Smooth muscle cell (in vitro differentiated cells): ENCODE data around the gene VTA1. TPM values are rescaled to one million over a fixed set of nuclear protein-coding genes. Genes with fewer than 3 reads are reported as not detected.
"Not testable (repeated sequence)": the region's sequence is repeated elsewhere in the genome, so short reads cannot be mapped to it uniquely, and the experiment has no call there.

Experiments used
- DNase-seq: peaks from one replicate; lab custom pipeline; 2025; ENCODE audit not compliant: unreplicated experiment; lab: John Stamatoyannopoulos, UW
- H2AFZ ChIP-seq: fragments of 200-600 bp; sonication (generic); 2 replicates; pipeline ENCODE4 v1.6.0; 2016; ENCODE audit warnings: antibody characterized with exemption, low read depth, mild to moderate bottlenecking
- H3F3A ChIP-seq: fragments of 200-600 bp; sonication (generic); 2 replicates; pipeline ENCODE4 v1.6.0; 2017; ENCODE audit warnings: antibody characterized with exemption, low read depth
- H3K27ac ChIP-seq: fragments of 200-600 bp; sonication (generic); 2 replicates; pipeline ENCODE4 v1.5.1; 2016; ENCODE audit warnings: low read depth, mild to moderate bottlenecking
- H3K27me3 ChIP-seq: fragments of 200-600 bp; sonication (generic); 2 replicates; pipeline ENCODE4 v1.6.1; 2016; ENCODE audit warnings: low read depth, mild to moderate bottlenecking
- H3K36me3 ChIP-seq: fragments of 200-600 bp; sonication (generic); 2 replicates; pipeline ENCODE4 v1.5.1; 2016; ENCODE audit warnings: low read depth
- H3K4me1 ChIP-seq: fragments of 200-600 bp; sonication (generic); 2 replicates; pipeline ENCODE4 v1.5.1; 2016; ENCODE audit warnings: low read depth
- H3K4me2 ChIP-seq: fragments of 200-600 bp; sonication (generic); 2 replicates; pipeline ENCODE4 v1.6.0; 2016; ENCODE audit warnings: mild to moderate bottlenecking
- H3K4me3 ChIP-seq: fragments of 200-600 bp; sonication (generic); 2 replicates; pipeline ENCODE4 v1.5.1; 2016; ENCODE audit warnings: mild to moderate bottlenecking
- H3K79me2 ChIP-seq: fragments of 200-600 bp; sonication (generic); 2 replicates; pipeline ENCODE4 v1.6.0; 2016; ENCODE audit warnings: low read depth, mild to moderate bottlenecking
- H3K9ac ChIP-seq: fragments of 200-600 bp; sonication (generic); 2 replicates; pipeline ENCODE4 v1.6.0; 2016; ENCODE audit warnings: low read depth
- H3K9me3 ChIP-seq: fragments of 200-600 bp; sonication (generic); replicated peaks from 2 replicates; pipeline ENCODE4 v1.5.1; 2016; ENCODE audit warnings: low read depth
- H4K20me1 ChIP-seq: fragments of 200-600 bp; sonication (generic); 2 replicates; pipeline ENCODE4 v1.6.0; 2016; ENCODE audit warnings: low read depth
- CTCF ChIP-seq: fragments of 200-600 bp; sonication (generic); IDR thresholded peaks from 2 replicates; pipeline ENCODE4 v1.5.1; 2017; ENCODE audit warnings: borderline replicate concordance, mild to moderate bottlenecking, antibody characterized with exemption; ENCODE audit not compliant: insufficient read depth, poor library complexity, severe bottlenecking
- WGBS: methylation state at CpG from one replicate; pipeline ENCODE4 v1.1.7; 2016; ENCODE audit warnings: low lambda C conversion rate; 5-methylcytosine and 5-hydroxymethylcytosine counted together
- polyA plus RNA-seq: library from polyadenylated mRNA; unstranded; fragments of >200 nt; fragmentation: Nextera tagmentation; extraction: Ambion mirVana; gene quantifications from 2 replicates; pipeline ENCODE4 v1.2.1, GENCODE V29; 2016
- total RNA-seq: library from RNA; depleted of rRNA; stranded (reverse); fragments of >200 nt; gene quantifications from 2 replicates; pipeline ENCODE4 v1.2.3, GENCODE V29; 2014

The VTA1 gene
- total RNA-seq (92.7 and 94.1 TPM in 2 replicates), polyA plus RNA-seq (58.5 and 69.7 TPM in 2 replicates)

GRCh38 chr6:142146828-142147662 is at the start of gene VTA1, which contains the start of gene NMBR:
Gene VTA1, plus strand, starts transcription at chr6:142147263. Its CDS starts 25 bp downstream, at chr6:142147288.
Gene NMBR, minus strand, starts transcription at chr6:142147122. Its CDS starts 58,464 bp downstream, at chr6:142088658.
- Histone ChIP-seq H3K36me3 (no peaks in the 10 kb centered on the region), H3K4me2 (peak within 1 kb of the TSS; percentile 86), H3K27ac (peak within 1 kb of the TSS; percentile 31), H3K4me3 (peak within 1 kb of the TSS; percentile 92), H3K9ac (peak within 1 kb of the TSS; percentile 81), H3K79me2 (peaks cover 49% of the 10 kb centered on the region), H3K9me3 (no peaks in the 10 kb centered on the region), H4K20me1 (peaks cover 10% of the 10 kb centered on the region), H3K4me1 (peaks cover 9% of the 10 kb centered on the region), H2AFZ (peak within 1 kb of the TSS; percentile 98), H3F3A (no peaks in the 10 kb centered on the region), H3K27me3 (no peaks in the 10 kb centered on the region)
- WGBS, result 2% methylated on average over 37 of the region's 38 CpGs
- DNase-seq, result peak; percentile 71
- peak; percentile 76 for TF ChIP-seq CTCF

- H2AFZ ChIP-seq, H3K4me2 ChIP-seq, H3K27ac ChIP-seq, DNase-seq, H3K9me3 ChIP-seq, H3F3A ChIP-seq, H4K20me1 ChIP-seq, H3K27me3 ChIP-seq, H3K36me3 ChIP-seq, H3K4me1 ChIP-seq, H3K9ac ChIP-seq, H3K4me3 ChIP-seq, H3K79me2 ChIP-seq: not testable (repeated sequence)
- WGBS, result 91% methylated on average over 5 of the region's 5 CpGs
Measured at GRCh38 chr6:142104820-142105219, 42.2 kb upstream of the VTA1 start.

- H4K20me1 ChIP-seq, H3K27me3 ChIP-seq, H3K27ac ChIP-seq, H3F3A ChIP-seq, H3K79me2 ChIP-seq, H3K4me2 ChIP-seq, H3K9ac ChIP-seq, H2AFZ ChIP-seq, H3K4me1 ChIP-seq, DNase-seq, H3K36me3 ChIP-seq, H3K9me3 ChIP-seq, H3K4me3 ChIP-seq: not testable (repeated sequence)
- WGBS, result 94% methylated on average over 9 of the region's 9 CpGs
Measured at GRCh38 chr6:142110820-142111219, 36.2 kb upstream of the VTA1 start.

- H2AFZ ChIP-seq, result no peak overlapping the region
- no peak overlapping the region for H3K27ac ChIP-seq
- no peaks in the 10 kb centered on the region for H3K79me2 ChIP-seq
- H3K27me3 ChIP-seq, result no peaks in the 10 kb centered on the region
- no peaks in the 10 kb centered on the region for H4K20me1 ChIP-seq
- no peaks in the 10 kb centered on the region for H3K9me3 ChIP-seq
- H3F3A ChIP-seq, result no peaks in the 10 kb centered on the region
- H3K36me3 ChIP-seq, result no peaks in the 10 kb centered on the region
- no peak overlapping the region for H3K9ac ChIP-seq
- H3K4me2 ChIP-seq, result no peak overlapping the region
- TF ChIP-seq CTCF, result peak; percentile 91
- peak; percentile 2 for DNase-seq
- no peak overlapping the region for H3K4me3 ChIP-seq
- H3K4me1 ChIP-seq, result no peaks in the 10 kb centered on the region
- 0% methylated on average over 4 of the region's 4 CpGs for WGBS
Measured at GRCh38 chr6:142112451-142113061, 34.5 kb upstream of the VTA1 start.
